GM18507 (cell line): Measurements from ENCODE around the gene TCERG1L.

Experiments
- DNase-seq: peaks from one replicate; pipeline ENCODE4 v3.0.0; 2011; ENCODE audit warnings: low read depth; ENCODE audit not compliant: insufficient read length; ENCODE audit errors: extremely low spot score
- FAIRE-seq: peaks from 2 replicates; lab custom pipeline; 2011; peaks lifted over from hg19 to GRCh38; lab: Jason Lieb, UNC

TCERG1L gene

DNA sequence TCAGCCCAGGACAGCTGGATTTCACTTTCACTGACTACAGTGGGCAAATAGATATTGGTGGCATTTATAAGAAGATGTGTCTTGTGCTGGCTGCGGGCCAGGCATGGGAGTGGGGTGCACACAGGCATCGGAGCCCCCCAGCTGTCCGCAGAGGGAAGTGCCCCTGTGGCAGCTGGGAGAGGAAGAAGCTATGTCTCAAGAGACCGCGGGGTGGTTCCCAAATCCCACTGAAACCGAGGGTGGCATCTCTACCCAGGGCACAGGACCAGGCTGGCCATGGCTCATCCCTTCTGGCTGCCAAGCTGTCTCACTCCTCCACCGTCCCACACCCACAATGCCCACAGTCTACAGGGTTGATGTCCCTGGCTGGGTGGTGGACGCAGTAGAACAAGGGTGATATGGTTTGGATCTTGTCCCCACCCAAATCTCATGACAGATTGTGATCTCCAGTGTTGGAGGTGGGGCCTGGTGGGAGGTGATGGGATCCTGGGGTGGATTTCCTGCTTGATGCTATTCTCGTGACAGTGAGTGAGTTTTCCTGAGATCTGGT, 94.8 kb downstream of the TCERG1L start:
- no peak for FAIRE-seq
- DNase-seq = no peak

DNA sequence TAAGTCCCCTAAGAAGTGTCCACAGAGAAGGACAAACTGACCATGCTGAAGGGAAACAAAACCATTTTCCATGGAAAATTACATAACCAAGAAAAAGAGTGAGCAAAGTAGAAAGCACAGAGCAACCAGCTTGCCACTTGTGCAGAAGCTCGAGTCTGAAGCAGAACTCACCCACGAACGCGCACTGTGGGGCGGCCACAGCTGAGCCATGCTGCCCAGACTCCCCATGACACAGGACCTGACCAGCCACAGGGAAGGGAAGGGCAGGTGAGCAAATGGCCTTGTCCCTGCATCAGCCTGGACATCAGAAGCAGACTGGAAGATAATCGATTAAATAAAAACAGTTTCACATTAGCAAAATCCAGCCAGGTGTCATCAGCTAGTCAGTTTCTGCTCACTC, 95.7 kb downstream of the TCERG1L start:
- FAIRE-seq (no peak), DNase-seq (no peak)

DNA sequence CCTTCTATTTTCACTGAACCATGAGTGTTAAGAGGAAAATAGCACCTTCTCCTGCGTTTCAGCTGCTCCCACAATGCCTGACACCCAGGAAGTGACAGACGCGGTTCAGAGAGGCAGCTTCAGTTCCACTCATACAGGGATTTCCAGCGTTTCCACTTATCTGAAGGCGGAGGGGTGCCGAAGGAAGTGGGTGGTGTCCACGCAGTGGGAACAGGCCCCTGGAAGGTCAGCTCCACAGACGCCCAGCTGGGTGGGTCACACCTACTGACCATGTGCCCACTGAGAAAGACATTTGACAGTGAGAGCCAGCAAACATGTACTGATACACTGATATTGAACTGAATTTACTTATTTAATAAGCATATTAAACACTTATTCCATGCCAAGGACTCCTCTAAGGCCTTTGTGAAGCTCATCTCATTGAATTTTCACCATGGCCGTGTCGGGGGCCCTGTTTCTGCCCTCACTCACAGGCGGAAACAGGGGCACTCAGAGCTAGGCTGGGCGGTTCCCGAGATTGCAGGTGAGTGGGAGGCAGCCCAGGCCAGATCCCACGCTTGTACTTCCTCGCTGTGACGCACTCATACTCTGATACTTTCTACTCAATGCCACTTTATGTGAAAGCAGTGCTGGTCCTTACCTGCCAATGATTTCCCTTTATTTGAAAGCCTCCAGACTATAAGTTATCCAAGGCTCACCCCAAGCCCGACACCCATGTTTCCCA, 96.8 kb downstream of the TCERG1L start:
- DNase-seq (no peak), FAIRE-seq (no peak)

DNA sequence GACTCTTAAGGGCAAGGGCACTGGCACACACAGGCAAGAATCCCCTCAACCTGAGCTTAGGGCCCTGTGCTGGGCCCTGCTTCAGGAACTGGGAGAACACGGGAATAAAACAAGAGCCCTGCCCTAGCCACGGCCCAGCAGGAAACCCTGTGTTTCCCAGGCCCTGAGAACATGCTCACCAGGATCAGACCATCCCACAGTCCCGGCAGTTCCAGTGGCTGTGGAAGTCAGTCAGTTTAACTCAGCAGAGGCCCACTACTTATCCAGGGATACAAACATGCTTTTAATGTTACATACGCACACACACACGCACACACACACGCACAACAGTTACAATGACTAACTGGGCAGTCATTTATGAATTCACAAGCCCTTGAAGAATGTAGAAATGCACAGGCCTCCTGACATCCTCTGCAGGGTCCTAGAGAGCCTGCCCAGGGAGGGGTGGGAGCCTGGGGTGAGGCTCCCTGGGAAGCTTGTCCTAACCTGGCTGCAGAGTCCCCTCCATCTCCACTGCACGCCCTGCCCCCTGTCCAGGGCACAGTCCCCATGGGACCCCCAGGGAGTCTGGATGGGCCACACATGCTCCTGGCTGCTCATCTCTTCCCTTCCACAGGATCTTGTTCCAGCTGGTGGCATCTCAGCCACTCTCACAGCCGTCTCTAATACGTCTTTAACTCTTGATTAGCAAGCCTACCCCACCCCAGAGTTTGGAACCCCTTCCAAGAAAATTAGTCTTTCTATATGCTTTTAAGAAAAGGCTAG, 97.6 kb downstream of the TCERG1L start:
- DNase-seq = no peak
- no peak for FAIRE-seq

DNA sequence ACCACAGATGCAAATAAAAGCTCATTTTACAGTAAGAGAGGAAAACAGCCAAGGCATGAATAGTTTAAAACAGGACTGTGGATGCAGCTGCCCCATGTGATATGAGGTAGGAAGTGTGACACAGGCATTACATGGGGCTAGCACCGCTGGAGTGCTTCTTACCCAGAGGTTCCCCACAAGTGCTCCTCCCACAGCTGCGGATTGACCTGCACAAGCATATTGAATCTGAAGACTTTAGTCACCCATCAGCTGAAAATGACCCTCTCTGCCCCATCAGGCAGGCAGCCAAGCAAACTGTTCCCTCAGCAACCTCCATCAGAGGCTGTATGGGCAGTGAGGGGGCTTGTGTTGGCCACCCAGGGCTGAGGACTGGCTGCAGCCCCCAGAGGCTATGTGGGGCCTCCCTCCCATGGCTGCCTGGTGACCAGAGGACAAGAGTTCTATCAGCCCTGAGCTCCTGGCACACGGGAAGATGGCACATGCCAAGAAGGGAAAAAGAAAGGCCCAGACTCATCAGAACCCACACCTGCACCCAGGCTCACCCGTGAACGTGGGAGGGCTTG, 98.7 kb downstream of the TCERG1L start:
- DNase-seq (no peak), FAIRE-seq (no peak)

DNA sequence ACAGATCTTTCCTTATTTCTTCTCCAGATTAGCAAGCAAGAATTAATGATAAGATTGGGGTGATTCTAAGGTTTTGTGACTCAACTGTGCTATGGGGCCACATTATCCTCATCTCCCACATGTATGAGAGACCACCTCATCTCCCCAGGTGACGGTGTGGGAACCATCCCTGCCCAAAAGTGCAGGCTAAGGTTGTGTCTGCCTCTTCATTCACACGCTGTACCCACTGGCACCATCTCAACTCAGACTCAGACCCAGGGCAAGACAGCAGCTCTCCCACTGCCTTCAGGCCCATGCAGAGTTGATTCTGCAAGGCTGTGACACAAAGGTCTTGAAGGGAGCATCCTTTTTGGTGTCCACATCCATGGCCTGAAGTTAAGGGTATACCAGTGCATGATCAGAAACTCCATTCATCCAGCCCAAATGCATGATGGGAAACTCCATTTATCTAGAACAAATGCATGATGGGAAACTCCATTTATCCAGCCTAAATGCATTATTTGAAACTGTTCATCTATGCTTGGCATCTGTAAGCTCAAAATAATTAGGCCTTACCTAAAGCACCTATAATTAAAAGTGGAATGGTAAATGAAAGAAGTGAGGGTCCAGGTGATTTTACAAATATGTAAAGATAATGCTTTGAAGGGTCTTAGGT, 99.4 kb downstream of the TCERG1L start:
- no peak for DNase-seq
- FAIRE-seq = no peak

DNA sequence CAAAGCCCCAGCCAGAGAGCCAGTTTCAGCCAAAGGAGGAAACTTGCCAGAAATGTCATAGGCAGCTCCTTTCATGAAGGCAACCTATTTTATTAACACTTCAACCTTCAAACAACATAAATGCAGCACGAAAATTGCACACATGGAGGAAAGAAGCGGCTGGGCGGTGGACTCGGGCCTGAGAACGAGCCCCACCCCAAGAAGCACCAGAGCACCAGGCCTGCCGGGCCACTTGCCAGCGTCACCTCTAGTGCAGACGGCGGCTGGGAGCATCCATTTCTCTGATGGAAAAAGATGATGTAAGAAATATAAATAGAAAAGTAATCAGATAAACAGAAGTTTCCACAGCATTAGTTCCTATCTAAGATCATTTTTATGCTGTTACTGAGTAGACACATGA, 100.0 kb downstream of the TCERG1L start:
- DNase-seq = no peak
- no peak for FAIRE-seq

GRCh38 chr10:131211146-131211545, 100.4 kb downstream of the TCERG1L start:
- DNase-seq (no peak), FAIRE-seq (no peak)

- FAIRE-seq (no peak), DNase-seq (no peak)
These were observed 101.3 kb downstream of the TCERG1L start for GRCh38 chr10:131210181-131210580.

DNA sequence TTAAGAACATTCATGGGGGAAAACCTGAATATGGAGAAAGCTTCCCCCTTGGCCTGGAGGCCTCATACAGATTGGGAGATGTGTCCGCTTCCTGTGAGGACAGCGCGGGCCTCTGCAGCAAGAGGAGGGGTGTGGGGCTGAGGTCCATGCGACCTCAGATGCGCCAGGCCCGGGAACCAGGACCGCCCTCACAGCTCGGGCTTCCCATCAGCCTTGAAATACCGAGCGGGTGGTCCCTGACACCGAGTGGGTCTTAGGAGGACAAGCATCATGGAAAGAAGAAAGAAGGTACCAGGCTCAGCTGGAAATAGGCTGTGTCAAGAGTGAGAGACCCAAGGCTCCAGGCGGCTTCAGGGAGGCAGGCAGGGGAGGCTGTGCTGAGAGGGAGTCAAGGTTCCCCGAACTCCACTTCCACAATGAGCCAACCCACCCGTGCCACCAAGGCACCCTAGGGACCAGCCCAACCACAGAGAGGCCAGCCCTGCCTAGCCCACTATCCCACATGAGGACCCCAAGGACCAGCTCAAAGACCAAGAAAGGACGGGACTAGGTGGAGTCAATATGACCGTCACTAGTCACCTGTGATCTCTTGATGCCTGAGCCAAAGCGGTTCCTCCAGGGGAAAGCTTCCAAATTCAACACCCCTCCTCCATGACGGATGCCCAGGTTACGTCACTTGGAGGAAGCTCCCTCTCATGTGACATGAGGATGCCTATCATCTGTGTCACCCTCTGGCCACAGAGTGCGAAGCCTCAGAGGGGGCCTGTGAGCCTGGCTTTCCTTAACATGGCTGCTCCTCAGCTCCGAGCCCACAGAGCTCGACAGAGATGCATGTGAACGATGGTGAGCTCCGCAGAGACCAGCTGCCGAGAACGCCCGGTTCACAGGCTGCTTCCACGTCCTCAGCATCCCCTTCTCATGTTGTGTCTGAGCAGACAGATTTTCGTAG, 103.7 kb downstream of the TCERG1L start:
- FAIRE-seq = no peak

GRCh38 chr10:131207176-131207575, 104.3 kb downstream of the TCERG1L start:
- DNase-seq (no peak), FAIRE-seq (no peak)

More for the DNA sequence above, 103.7 kb downstream of the TCERG1L start:
- DNase-seq = no peak

DNA sequence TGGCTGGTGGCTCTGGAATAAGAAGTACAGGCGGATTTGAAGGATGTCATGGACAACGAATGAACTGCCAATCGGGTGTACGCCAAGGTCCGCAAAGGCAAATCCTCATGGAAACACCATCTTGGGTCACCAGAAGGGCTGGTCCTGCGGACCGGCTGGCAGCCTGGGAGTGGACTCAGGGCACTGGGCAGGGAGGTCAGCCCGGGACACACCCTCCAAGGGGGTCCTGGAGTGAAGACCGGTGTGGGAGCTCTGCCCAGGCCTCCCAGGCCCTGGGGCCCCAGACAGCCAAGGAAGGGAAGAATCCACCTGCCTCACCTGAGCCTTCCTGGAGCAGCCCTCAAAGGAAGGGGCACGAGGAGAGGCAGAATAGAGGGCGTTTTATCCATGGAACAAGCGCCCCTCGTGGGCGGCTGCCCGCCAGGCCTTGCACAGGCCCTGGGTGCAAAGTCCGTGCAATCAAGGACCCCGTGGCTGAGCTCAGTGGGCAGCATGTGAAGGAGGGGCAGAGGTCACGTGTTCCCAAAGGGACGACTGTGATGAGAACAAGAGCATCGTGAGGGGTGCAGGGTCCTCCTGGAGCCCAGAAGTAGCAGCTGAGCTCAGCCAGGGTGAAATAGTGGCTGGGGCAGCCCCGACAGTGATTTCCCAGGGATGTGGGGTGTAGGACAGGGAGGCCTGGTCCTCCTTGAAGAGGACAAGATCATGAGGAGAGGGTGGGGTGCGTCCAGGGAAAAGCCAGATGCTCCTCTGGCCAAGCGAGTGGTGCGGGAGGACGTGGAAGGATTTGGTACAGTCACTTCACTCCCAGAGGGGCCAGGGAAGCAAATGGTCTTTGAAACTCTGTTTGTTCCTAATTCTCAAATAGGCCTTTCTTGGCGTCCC, 105.2 kb downstream of the TCERG1L start:
- no peak for DNase-seq
- FAIRE-seq = no peak

DNA sequence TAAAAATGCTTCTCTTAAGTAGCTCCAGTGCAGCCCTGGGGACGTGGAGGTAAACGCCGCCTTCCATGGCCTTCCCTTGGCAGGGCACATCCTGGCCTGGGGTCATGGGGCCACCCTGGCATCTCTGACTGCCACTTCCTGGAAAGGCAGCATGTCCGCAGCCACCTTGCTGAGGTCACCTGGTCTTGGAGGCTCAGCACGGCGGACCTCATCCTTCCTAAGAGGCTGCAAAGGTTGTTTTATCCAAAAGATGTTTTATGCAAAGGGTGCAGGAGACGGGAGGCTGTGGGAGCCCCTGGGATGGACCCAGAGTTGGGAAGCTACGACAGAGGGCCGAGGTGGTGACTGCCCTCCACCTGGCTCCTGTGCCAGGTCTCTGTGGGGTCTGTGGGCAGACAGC, 106.0 kb downstream of the TCERG1L start:
- FAIRE-seq (no peak), DNase-seq (no peak)

- FAIRE-seq (no peak), DNase-seq (no peak)
These were observed 106.9 kb downstream of the TCERG1L start for GRCh38 chr10:131204406-131205152.

- FAIRE-seq = no peak
- no peak for DNase-seq
These were observed 107.8 kb downstream of the TCERG1L start for GRCh38 chr10:131203456-131204357.

GRCh38 chr10:131202990-131203389, 108.5 kb downstream of the TCERG1L start:
- no peak for FAIRE-seq
- no peak for DNase-seq
